WI38 (cell line): ENCODE data around the gene TSPAN18.

Source experiments
- H3K4me3 ChIP-seq: 2 replicates; pipeline ENCODE4 v1.5.1; 2011; ENCODE audit warnings: low read depth, mild to moderate bottlenecking, control low read depth, low read length
- CTCF ChIP-seq: IDR thresholded peaks from 2 replicates; pipeline ENCODE4 v1.5.1; 2012; ENCODE audit warnings: low read depth, mild to moderate bottlenecking, control low read depth, low read length

The TSPAN18 gene

GRCh38 chr11:44974402-44975000 is 247.7 kb downstream of the TSPAN18 start:
- no peak overlapping the region for H3K4me3 ChIP-seq
- no peak for TF ChIP-seq CTCF

GRCh38 chr11:44976576-44976975 is 249.8 kb downstream of the TSPAN18 start:
- no peak for TF ChIP-seq CTCF
- H3K4me3 ChIP-seq, result no peak overlapping the region

GRCh38 chr11:44977493-44977984 is 250.8 kb downstream of the TSPAN18 start:
- no peak for TF ChIP-seq CTCF
- no peak overlapping the region for H3K4me3 ChIP-seq

GRCh38 chr11:44978274-44978960 is 251.7 kb downstream of the TSPAN18 start:
- TF ChIP-seq CTCF, result no peak
- no peak overlapping the region for H3K4me3 ChIP-seq

- H3K4me3 ChIP-seq, result no peak overlapping the region
Measured at GRCh38 chr11:44978961-44979331, 252.2 kb downstream of the TSPAN18 start.

GRCh38 chr11:44979543-44980399 is 253.0 kb downstream of the TSPAN18 start:
- H3K4me3 ChIP-seq, result no peak overlapping the region
- no peak for TF ChIP-seq CTCF

More at GRCh38 chr11:44978961-44979331, 252.2 kb downstream of the TSPAN18 start:
- no peak for TF ChIP-seq CTCF
